ENCODE results near the gene CNST.
"Not testable (repeated sequence)": the region's sequence is repeated elsewhere in the genome, so short reads cannot be mapped to it uniquely, and the experiment has no call there.

Gene CNST

GRCh38 chr1:246559310-246559709 is 6.9 kb upstream of the CNST start:
- no peak for DNase-seq (ENCODE audit: low read depth)

GRCh38 chr1:246560833-246561232 is 5.4 kb upstream of the CNST start:
- DNase-seq (ENCODE audit: low read depth) = not testable (repeated sequence)

- DNase-seq (ENCODE audit: low read depth) = no peak
These were observed 1.2 kb upstream of the CNST start for GRCh38 chr1:246564839-246565750.

- no peak for DNase-seq (ENCODE audit: low read depth)
These were observed 517 bp upstream of the CNST start for GRCh38 chr1:246565751-246566127.

- DNase-seq (ENCODE audit: low read depth) = peak; percentile 82
These were observed 773 bp downstream of the CNST start for GRCh38 chr1:246566813-246567645.

- DNase-seq (ENCODE audit: low read depth) = no peak
These were observed 1.5 kb downstream of the CNST start for GRCh38 chr1:246567646-246568235.

GRCh38 chr1:246569248-246570238 is 3.3 kb downstream of the CNST start:
- DNase-seq (ENCODE audit: low read depth) = no peak

- not testable (repeated sequence) for DNase-seq (ENCODE audit: low read depth)
These were observed 5.1 kb downstream of the CNST start for GRCh38 chr1:246571309-246571708.

GRCh38 chr1:246571953-246572352 is 5.7 kb downstream of the CNST start:
- DNase-seq (ENCODE audit: low read depth) = no peak

- DNase-seq (ENCODE audit: low read depth) = no peak
These were observed 6.5 kb downstream of the CNST start for GRCh38 chr1:246572785-246573184.

GRCh38 chr1:246573491-246573890 is 7.2 kb downstream of the CNST start:
- DNase-seq (ENCODE audit: low read depth) = no peak

GRCh38 chr1:246576709-246577032 is 10.4 kb downstream of the CNST start:
- DNase-seq (ENCODE audit: low read depth) = no peak

- DNase-seq (ENCODE audit: low read depth) = no peak
These were observed 10.9 kb downstream of the CNST start for GRCh38 chr1:246577082-246577719.

GRCh38 chr1:246577720-246578106 is 11.5 kb downstream of the CNST start:
- DNase-seq (ENCODE audit: low read depth) = no peak

GRCh38 chr1:246579818-246580217 is 13.6 kb downstream of the CNST start:
- peak; percentile 28 for DNase-seq (ENCODE audit: low read depth)

- DNase-seq (ENCODE audit: low read depth) = no peak
These were observed 14.5 kb downstream of the CNST start for GRCh38 chr1:246580497-246581370.

- no peak for DNase-seq (ENCODE audit: low read depth)
These were observed 16.2 kb downstream of the CNST start for GRCh38 chr1:246582301-246583055.

- no peak for DNase-seq (ENCODE audit: low read depth)
These were observed 16.8 kb downstream of the CNST start for GRCh38 chr1:246583056-246583440.

- DNase-seq (ENCODE audit: low read depth) = peak; percentile 91
These were observed 17.4 kb downstream of the CNST start for GRCh38 chr1:246583448-246584185.

Data from fibroblast of gingiva (primary cell).